ENCODE data around the gene ASCC1.

DNA sequence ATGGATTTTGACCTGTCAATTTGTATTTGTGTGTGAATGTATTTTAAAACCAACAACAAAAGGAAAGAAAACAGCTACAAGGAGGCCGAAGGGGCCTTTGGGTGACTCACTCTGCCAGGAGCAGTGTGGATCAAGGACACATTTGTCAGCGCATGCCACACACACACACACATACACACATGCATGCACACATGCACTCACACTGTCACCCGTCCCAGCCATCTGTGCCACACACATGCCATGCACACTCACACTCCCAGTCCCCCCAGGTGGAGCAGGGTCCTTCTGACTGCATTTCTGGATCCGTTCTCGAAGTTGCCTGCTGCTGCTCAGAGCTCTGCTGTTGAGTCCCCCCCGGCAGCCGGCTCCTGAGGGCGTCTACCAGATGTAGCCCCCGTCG is 153.7 kb downstream of the ASCC1 start:
- TF ChIP-seq EZH2 (IDR thresholded peaks at IDR 0.05; ENCODE audit: insufficient read depth, poor library complexity, severe bottlenecking) (no peak), EZH2phosphoT487 (IDR thresholded peaks at IDR 0.05; ENCODE audit: insufficient read depth, low read depth) (no peak)

All from GM23248 (cell line).